BJ (cell line): ENCODE measurements around the gene SNRNP70. TPM values are rescaled to one million over a fixed set of nuclear protein-coding genes. Genes with fewer than 3 reads are reported as not detected.

Experiments used
- CTCF ChIA-PET: fragments of 350-600 bp; formaldehyde crosslinking; extraction: SDS; loops from one replicate; lab custom pipeline; 2021; ENCODE audit warnings: antibody characterized with exemption, inconsistent platforms; lab: Yijun Ruan, JAX
- POLR2A ChIA-PET: fragments of 300-600 bp; sonication (Branson Sonifier 250); formaldehyde crosslinking; extraction: SDS; loops from one replicate; lab custom pipeline; 2021; ENCODE audit warnings: antibody characterized with exemption; lab: Charles Lee
- DNase-seq: peaks from one replicate; pipeline ENCODE4 v3.0.0-alpha.2; 2011; ENCODE audit warnings: low read depth
- H3K27me3 ChIP-seq: 2 replicates; pipeline ENCODE4 v1.6.0; 2011; ENCODE audit warnings: low read length; ENCODE audit not compliant: control insufficient read depth, insufficient read depth
- H3K36me3 ChIP-seq: 2 replicates; pipeline ENCODE4 v1.5.1; 2011; ENCODE audit warnings: low read length; ENCODE audit not compliant: control insufficient read depth, insufficient read depth
- H3K4me3 ChIP-seq: 2 replicates; pipeline ENCODE4 v1.5.1; 2011; ENCODE audit warnings: low read depth, mild to moderate bottlenecking, control low read depth, low read length
- polyA plus RNA-seq: library from polyadenylated mRNA; depleted of rRNA; stranded (reverse); fragments of >200 nt; gene quantifications from 2 replicates; pipeline ENCODE4 v1.2.3, GENCODE V29; 2011
- TF ChIP-seq, protein P1 (sequence below): IDR thresholded peaks from 2 replicates; pipeline ENCODE4 v1.5.1; 2011; ENCODE audit warnings: low read depth, mild to moderate bottlenecking, control low read depth, inconsistent platforms, low read length, moderate library complexity; ENCODE audit not compliant: insufficient read depth

Gene SNRNP70
- polyA plus RNA-seq, 1 experiment, result 268 TPM

GRCh38 chr19:49107625-49108459 is 22.6 kb downstream of the SNRNP70 start:
- Histone ChIP-seq H3K27me3 (no peaks in the 10 kb centered on the region), H3K36me3 (peaks cover 38% of the 10 kb centered on the region), H3K4me3 (no peak overlapping the region)
- TF ChIP-seq, protein P1, sequence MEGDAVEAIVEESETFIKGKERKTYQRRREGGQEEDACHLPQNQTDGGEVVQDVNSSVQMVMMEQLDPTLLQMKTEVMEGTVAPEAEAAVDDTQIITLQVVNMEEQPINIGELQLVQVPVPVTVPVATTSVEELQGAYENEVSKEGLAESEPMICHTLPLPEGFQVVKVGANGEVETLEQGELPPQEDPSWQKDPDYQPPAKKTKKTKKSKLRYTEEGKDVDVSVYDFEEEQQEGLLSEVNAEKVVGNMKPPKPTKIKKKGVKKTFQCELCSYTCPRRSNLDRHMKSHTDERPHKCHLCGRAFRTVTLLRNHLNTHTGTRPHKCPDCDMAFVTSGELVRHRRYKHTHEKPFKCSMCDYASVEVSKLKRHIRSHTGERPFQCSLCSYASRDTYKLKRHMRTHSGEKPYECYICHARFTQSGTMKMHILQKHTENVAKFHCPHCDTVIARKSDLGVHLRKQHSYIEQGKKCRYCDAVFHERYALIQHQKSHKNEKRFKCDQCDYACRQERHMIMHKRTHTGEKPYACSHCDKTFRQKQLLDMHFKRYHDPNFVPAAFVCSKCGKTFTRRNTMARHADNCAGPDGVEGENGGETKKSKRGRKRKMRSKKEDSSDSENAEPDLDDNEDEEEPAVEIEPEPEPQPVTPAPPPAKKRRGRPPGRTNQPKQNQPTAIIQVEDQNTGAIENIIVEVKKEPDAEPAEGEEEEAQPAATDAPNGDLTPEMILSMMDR, result no peak
- ChIA-PET POLR2A (no interaction called here), CTCF (interaction anchor here (2.5 to 4.9 kb wide), 3 partner anchors 9 to 20 kb away, joined by 7 to 34 read pairs (median 11); no protein-coding TSS in a partner anchor)
- DNase-seq, result no peak

- no peak for DNase-seq
- Histone ChIP-seq H3K27me3 (no peaks in the 10 kb centered on the region), H3K4me3 (no peak overlapping the region), H3K36me3 (peaks cover 29% of the 10 kb centered on the region)
- POLR2A ChIA-PET, result no interaction called here
- CTCF ChIA-PET, result interaction anchor here (0.5 to 4.9 kb wide), 3 partner anchors 11 to 34 kb away, joined by 4 to 34 read pairs (median 7); no protein-coding TSS in a partner anchor
- TF ChIP-seq, protein P1, result no peak
These were observed 23.8 kb downstream of the SNRNP70 start for GRCh38 chr19:49109051-49109450.

DNA sequence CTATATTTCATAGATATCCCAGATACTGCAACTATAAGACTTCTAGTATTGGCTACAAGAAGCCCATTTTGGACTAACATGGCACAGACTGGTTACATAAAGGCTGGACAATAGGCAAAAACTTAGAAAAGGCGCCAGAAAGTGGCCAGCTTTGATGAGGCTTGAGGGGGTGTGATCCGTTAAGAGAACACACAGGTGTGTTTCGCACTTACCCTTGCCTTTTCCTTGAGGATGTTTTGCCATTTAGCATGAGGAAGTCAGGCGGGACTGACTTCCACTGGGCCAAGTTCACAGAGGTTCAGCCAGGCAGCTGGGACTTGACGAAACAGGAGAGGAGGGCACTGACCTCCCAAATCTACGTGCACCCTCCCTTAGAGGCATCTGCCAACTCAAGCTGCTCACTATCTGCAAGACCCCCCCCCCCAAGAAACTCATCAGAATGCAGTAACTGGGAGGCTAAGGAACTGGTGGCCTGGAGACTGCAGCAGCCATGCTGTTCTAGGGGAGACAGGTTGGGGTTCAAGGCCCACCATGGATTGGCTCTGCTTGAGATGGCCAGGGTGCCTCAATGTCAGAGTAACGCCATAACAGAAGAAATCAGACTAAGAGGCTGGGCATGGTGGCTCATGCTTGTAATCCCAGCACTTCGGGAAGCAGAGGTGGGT is 24.4 kb downstream of the SNRNP70 start:
- H3K4me3 ChIP-seq, result no peak overlapping the region
- no peak for DNase-seq
- H3K36me3 ChIP-seq, result peaks cover 25% of the 10 kb centered on the region
- ChIA-PET CTCF (interaction anchor here (0.7 to 4.9 kb wide), 4 partner anchors 11 to 89 kb away, joined by 3 to 34 read pairs (median 5); no protein-coding TSS in a partner anchor), POLR2A (no interaction called here)
- TF ChIP-seq, protein P1, result no peak
- H3K27me3 ChIP-seq, result no peaks in the 10 kb centered on the region

DNA sequence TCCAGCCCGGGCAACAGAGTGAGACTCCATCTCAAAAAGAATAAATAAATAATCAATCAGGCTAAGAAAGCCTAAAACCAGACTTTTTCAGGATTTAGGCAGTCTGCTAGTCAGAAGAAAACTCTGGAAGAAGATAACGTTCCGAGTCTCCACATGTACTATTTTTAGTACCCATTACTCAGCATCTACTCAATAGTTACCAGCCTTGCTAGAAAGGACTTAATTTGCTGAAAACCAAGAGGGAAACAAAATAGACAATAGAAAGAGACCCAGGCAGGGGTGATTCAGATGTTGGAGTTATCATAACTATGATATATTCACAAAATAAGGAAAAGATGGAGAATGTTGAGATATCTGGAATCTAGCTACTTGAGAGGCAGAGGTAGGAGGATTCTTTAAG is 25.3 kb downstream of the SNRNP70 start:
- TF ChIP-seq, protein P1, result no peak
- POLR2A ChIA-PET, result interaction anchor here (0.7 kb wide), 1 partner anchor 168 kb away, joined by 4 read pairs; no protein-coding TSS in a partner anchor
- CTCF ChIA-PET, result interaction anchor here (1.1 to 4.9 kb wide), 6 partner anchors 12 to 98 kb away, joined by 3 to 34 read pairs (median 3); no protein-coding TSS in a partner anchor

More for the DNA sequence above, 25.3 kb downstream of the SNRNP70 start:
- H3K4me3 ChIP-seq, result no peak overlapping the region
- H3K27me3 ChIP-seq, result no peaks in the 10 kb centered on the region
- H3K36me3 ChIP-seq, result peaks cover 21% of the 10 kb centered on the region
- no peak for DNase-seq
